Ovary (tissue), 9 donors: ENCODE measurements around the gene HIPK2. TPM values are rescaled to one million over a fixed set of nuclear protein-coding genes. Genes with fewer than 3 reads are reported as not detected.

ENCODE experiments used
- DNase-seq, 5 donors: peaks; one replicate each; pipeline ENCODE4 v3.0.0-alpha.2; 2019 to 2020
- H3K27ac ChIP-seq, 2 donors: fragments of 200-600 bp; one replicate each; pipeline versions ENCODE4 v1.5.1 to v1.8.0; 2019 to 2022
- H3K27me3 ChIP-seq: fragments of 200-600 bp; one replicate; pipeline ENCODE4 v1.8.0; 2022
- H3K36me3 ChIP-seq: fragments of 200-600 bp; sonication (generic); one replicate; pipeline ENCODE4 v1.5.1; 2019
- H3K4me1 ChIP-seq: one replicate; pipeline ENCODE4 v1.8.1; 2013; ENCODE audit warnings: mild to moderate bottlenecking, moderate library complexity; ENCODE audit not compliant: insufficient read depth
- H3K4me3 ChIP-seq: fragments of 200-600 bp; sonication (generic); one replicate; pipeline ENCODE4 v1.5.1; 2017
- H3K9me3 ChIP-seq, 2 donors: fragments of 200-600 bp in 1 of 2; sonication (generic) in 1 of 2; one replicate each; pipeline versions ENCODE4 v1.5.1 to v1.8.1; 2013 to 2019; ENCODE audit warnings: mild to moderate bottlenecking in 1 of 2, moderate library complexity in 1 of 2
- EP300 ChIP-seq: sonication (generic); formaldehyde crosslinking; IDR thresholded peaks from one replicate; pipeline ENCODE4 v1.6.1; 2017; ENCODE audit warnings: antibody characterized with exemption
- POLR2A ChIP-seq: fragments of 450-650 bp; IDR thresholded peaks from one replicate; pipeline ENCODE4 v1.6.1; 2017; ENCODE audit warnings: antibody characterized with exemption, mild to moderate bottlenecking, moderate library complexity
- WGBS, 3 donors: extraction: QIAGEN DNeasy Blood & Tissue Kit in 1 of 3; methylation state at CpG; one replicate each; pipeline versions ENCODE4 v1.1.5 to v1.1.7; 2013 to 2017; 5-methylcytosine and 5-hydroxymethylcytosine counted together
- intact Hi-C, 4 donors: fragments of 100-400 bp; cut with DNase I; formaldehyde crosslinking; loops; one replicate each; pipeline versions ENCODE4 v1.11.0 to v1.15.1; 2022 to 2023
- polyA plus RNA-seq, 2 donors: library from polyadenylated mRNA; stranded (reverse); fragments of 200-250 nt in 1 of 2; fragments of 350-450 nt in 1 of 2; fragmentation: Illumina TruSeq in 1 of 2; extraction: RNeasy Lipid Tissue Mini Kit (QIAGEN cat#74804) in 1 of 2; gene quantifications; one replicate each; pipeline ENCODE4 v1.2.3, GENCODE V29; 2013 to 2014
- total RNA-seq, 7 donors: library from RNA; depleted of rRNA in 2 of 7; stranded (reverse); fragments of >200 nt in 2 of 7; fragmentation: NEBNext Ultra II Directional in 3 of 7; extraction: Animal tissue kit (Norgen Biotek cat#: 25700) in 3 of 7; gene quantifications; one replicate each; pipeline versions ENCODE4 v1.1.0 to v1.2.4, GENCODE V29; 2016 to 2023
- TF ChIP-seq, protein P1 (sequence below), 3 donors: fragments of 450-650 bp in 2 of 3; fragments of 200-600 bp in 1 of 3; IDR thresholded peaks; one replicate each; pipeline versions ENCODE4 v1.5.1 to v1.8.0; 2016 to 2022; ENCODE audit warnings: antibody characterized with exemption in 3 of 3, mild to moderate bottlenecking in 1 of 3
- donor health status: DM: no; HTN: no; CAD: no; lungs with moderate emphysema.
- donor health status: DM: no; HTN: no; CAD: no.
- donor health status: Bipolar disorder and iron deficiency.
- donor health status: DM: yes; HTN: yes; CAD: no.
- donor health status: DM: no; HTN: no; CAD: no.
- donor health status: DM: yes; HTN: yes; CAD: no.

The HIPK2 gene
- total and polyA plus RNA-seq, 9 donors, result 7.3 to 38.4 (median 28.1) TPM

DNA sequence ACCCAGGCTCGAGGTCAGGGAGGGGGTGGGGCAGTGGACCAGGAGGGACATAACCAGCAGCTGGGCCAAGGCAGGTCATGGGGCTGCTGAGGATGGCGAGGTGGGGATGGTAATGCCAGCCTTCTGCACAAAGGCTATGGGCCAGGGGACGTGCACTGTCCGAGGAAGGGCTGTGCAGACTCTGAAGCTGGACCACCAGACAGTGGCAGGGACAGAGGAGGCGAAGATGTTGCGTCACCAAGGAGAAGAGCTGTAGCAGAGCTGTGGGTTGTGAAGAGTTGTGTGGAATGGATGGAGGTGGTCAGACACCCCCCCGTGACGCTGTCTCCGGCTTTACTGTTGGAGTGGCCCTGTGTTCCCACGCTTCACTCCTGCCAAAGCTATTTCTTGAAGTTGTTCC, 252.6 kb downstream of the HIPK2 start:
- no peak for DNase-seq
- intact Hi-C loops, result no loop called here
- Histone ChIP-seq H3K27ac (no peak overlapping the region), H3K36me3 (no peaks in the 10 kb centered on the region), H3K4me3 (no peak overlapping the region), H3K4me1 (no peaks in the 10 kb centered on the region), H3K27me3 (no peaks in the 10 kb centered on the region), H3K9me3 (peaks cover 0 to 6% of the 10 kb centered on the region in 2 donors)
- TF ChIP-seq EP300 (no peak), POLR2A (no peak)
- TF ChIP-seq, protein P1, sequence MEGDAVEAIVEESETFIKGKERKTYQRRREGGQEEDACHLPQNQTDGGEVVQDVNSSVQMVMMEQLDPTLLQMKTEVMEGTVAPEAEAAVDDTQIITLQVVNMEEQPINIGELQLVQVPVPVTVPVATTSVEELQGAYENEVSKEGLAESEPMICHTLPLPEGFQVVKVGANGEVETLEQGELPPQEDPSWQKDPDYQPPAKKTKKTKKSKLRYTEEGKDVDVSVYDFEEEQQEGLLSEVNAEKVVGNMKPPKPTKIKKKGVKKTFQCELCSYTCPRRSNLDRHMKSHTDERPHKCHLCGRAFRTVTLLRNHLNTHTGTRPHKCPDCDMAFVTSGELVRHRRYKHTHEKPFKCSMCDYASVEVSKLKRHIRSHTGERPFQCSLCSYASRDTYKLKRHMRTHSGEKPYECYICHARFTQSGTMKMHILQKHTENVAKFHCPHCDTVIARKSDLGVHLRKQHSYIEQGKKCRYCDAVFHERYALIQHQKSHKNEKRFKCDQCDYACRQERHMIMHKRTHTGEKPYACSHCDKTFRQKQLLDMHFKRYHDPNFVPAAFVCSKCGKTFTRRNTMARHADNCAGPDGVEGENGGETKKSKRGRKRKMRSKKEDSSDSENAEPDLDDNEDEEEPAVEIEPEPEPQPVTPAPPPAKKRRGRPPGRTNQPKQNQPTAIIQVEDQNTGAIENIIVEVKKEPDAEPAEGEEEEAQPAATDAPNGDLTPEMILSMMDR (IDR thresholded peaks at IDR 0.05), result no peak
- WGBS, 3 donors, result 89 to 95% (median 92%) methylated on average over 10 of the region's 10 CpGs

DNA sequence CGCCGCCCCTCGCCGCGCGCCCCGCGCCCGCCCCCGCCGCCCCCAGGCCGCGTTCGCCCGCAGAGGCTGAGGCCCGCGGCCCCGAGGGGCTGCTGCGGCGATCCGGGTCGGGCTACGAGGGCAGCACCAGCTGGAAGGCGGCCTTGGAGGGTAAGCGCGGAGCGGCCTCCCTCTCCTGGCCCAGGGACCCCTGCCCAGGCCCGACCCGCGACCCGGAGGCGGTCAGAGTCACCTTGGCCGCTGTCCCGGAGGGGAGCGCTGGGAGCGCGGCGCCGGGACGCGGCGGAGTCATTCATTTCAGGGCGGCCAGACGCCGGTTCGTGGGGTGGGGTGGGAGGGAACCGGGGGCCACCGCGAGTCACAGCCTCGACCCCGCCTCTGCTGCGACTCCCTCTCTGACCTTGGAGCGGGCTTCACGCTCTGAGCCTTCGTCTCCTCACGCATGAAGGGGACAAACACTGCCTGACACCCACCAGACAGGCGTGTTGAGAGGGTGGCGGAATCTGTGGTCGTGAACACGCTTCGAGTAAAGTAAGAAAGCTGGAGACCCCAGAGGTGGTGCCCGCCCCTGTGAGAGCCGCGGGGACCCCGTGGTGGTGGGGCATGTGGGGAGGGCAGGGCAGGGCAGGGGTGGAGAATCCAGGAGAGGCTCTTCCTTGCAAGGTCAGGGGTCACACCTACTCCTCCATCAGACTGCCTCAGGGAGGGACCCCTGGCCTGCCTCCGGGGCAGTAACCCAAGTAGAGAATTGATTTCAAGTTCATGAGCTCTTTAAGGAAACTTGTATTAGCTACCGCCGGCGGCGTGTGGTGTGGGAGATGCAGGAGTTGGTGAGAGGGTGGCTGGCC, 253.6 kb downstream of the HIPK2 start:
- Histone ChIP-seq H3K27ac (no peak overlapping the region), H3K9me3 (peaks cover 0 to 6% of the 10 kb centered on the region in 2 donors), H3K36me3 (no peaks in the 10 kb centered on the region), H3K4me3 (no peak overlapping the region), H3K27me3 (no peaks in the 10 kb centered on the region), H3K4me1 (no peaks in the 10 kb centered on the region)
- TF ChIP-seq EP300, result no peak
- TF ChIP-seq POLR2A, result no peak
- intact Hi-C loops, result no loop called here
- DNase-seq, result no peak
- WGBS, 3 donors, result 16 to 75% (median 44%) methylated on average over 14 to 70 of the region's 70 CpGs

DNA sequence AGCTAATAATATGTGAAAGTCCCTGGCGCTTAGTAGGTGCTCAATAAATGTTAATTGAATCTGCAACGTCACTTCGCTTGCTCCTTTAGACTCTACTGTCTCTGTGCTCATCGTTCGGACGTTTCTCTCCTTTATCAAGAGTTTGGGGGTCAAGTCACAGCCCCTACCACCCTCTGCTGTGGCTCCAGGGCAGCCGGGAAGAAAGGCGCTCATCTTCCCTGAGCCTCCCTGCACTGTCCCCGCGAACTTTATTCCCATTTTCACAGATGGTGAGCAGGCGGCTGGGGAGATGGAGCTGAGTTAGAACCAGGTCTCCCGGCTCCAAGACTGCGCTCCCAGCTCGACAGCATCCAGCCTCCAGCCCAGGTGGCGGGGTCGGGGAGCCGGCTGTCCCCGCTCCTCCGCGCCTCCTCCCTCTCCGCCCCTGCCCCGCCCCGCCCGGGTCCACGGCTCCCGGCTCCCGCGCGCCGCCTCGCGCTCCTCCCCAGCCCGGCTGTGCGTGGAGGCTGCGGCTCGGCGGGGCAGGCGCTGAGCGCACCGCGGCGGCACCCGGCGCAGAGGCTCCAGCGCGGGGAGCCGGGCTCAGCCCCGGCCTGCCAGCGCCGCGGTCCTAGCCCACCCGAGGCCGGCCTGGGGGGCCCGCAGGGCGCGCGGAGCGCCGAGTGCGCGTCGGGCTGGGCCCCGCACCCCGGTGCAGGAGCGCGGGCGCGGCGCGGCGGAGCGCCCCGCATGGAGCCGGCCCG, 254.4 kb downstream of the HIPK2 start, which contains the start of gene CLEC2L:
Gene CLEC2L (plus strand): TSS at position 487 of the 743 bp plus-strand sequence. CDS start 243 bp downstream, at position 730.
- 1 to 3% (median 1%) methylated on average over 24 to 75 of the region's 75 CpGs for WGBS, 3 donors
- H3K27me3 ChIP-seq, result no peaks in the 10 kb centered on the region
- DNase-seq, result no peak
- no peak within 1 kb of the TSS for H3K27ac ChIP-seq
- H3K9me3 ChIP-seq, result peaks cover 0 to 6% of the 10 kb centered on the region in 2 donors
- H3K4me3 ChIP-seq, result no peak within 1 kb of the TSS
- TF ChIP-seq EP300, result no peak
- TF ChIP-seq, protein P1 (IDR thresholded peaks at IDR 0.05), result no peak
- no peak for TF ChIP-seq POLR2A
- H3K36me3 ChIP-seq, result no peaks in the 10 kb centered on the region
- intact Hi-C loops, result no loop called here
- H3K4me1 ChIP-seq, result no peaks in the 10 kb centered on the region

DNA sequence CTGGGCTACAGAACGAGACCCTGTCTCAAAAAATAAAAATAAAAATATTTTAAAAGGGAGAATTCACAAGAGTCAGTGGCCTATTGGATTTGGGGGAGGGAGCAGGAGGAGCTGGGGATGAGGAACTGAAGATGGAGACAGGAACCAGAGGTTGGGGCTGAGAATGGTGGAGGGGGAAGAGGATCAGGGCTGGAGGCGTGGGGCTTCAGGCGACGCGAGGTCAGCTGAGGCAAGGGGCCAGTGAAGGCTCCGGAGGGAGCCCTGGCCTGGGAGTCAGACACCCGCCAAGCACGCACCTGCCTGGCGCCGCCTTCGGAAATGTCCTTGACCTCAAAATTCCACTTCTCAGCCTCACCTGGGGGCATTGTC, 255.0 kb downstream of the HIPK2 start:
- H3K4me3 ChIP-seq, result no peak overlapping the region
- H3K27ac ChIP-seq, result no peak overlapping the region
- H3K9me3 ChIP-seq, result peaks cover 0 to 6% of the 10 kb centered on the region in 2 donors
- TF ChIP-seq, protein P1 (IDR thresholded peaks at IDR 0.05), result no peak
- no peak for TF ChIP-seq EP300
- no peak for TF ChIP-seq POLR2A
- H3K36me3 ChIP-seq, result no peaks in the 10 kb centered on the region
- H3K4me1 ChIP-seq, result no peaks in the 10 kb centered on the region
- intact Hi-C loops, result no loop called here
- no peak for DNase-seq
- no peaks in the 10 kb centered on the region for H3K27me3 ChIP-seq
- 12 to 17% (median 17%) methylated on average over 11 of the region's 11 CpGs for WGBS, 3 donors
